Measurements from ENCODE around the gene UBTF.
A peak's percentile ranks its signal among the peaks of the same experiment; 100 is the strongest.

UBTF gene

GRCh38 chr17:44219616-44220212, at the start of gene UBTF:
TSS of gene UBTF (minus strand) at chr17:44219675. CDS start at chr17:44218229, 1,446 bp downstream.
- DNase-seq: peak; percentile 55

- no peak for DNase-seq
These were observed 49.4 kb upstream of the UBTF start for GRCh38 chr17:44268709-44269534.

- DNase-seq: no peak
These were observed 48.5 kb upstream of the UBTF start, which contains the start of gene SLC4A1 for GRCh38 chr17:44267818-44268490. TSS of gene SLC4A1 (minus strand) at chr17:44268135. CDS start at chr17:44262866, 5,269 bp downstream.

GRCh38 chr17:44267165-44267455, 47.6 kb upstream of the UBTF start:
- DNase-seq: no peak

- no peak for DNase-seq
These were observed 47.1 kb upstream of the UBTF start for GRCh38 chr17:44266402-44267164.

- no peak for DNase-seq
These were observed 43.9 kb upstream of the UBTF start for GRCh38 chr17:44263345-44263902.

- DNase-seq: no peak
These were observed 43.3 kb upstream of the UBTF start for GRCh38 chr17:44262654-44263225.

GRCh38 chr17:44260296-44260695, 40.8 kb upstream of the UBTF start:
- no peak for DNase-seq

GRCh38 chr17:44258811-44259351, 39.4 kb upstream of the UBTF start:
- no peak for DNase-seq

GRCh38 chr17:44257815-44258760, 38.6 kb upstream of the UBTF start:
- DNase-seq: no peak

GRCh38 chr17:44256671-44257070, 37.2 kb upstream of the UBTF start:
- DNase-seq: no peak

- DNase-seq: no peak
These were observed 36.4 kb upstream of the UBTF start for GRCh38 chr17:44255915-44256314.

GRCh38 chr17:44254361-44255095, 35.1 kb upstream of the UBTF start:
- DNase-seq: no peak

- DNase-seq: no peak
These were observed 33.5 kb upstream of the UBTF start for GRCh38 chr17:44253006-44253405.

- DNase-seq: no peak
These were observed 31.6 kb upstream of the UBTF start for GRCh38 chr17:44251062-44251461.

- DNase-seq: no peak
These were observed 30.2 kb upstream of the UBTF start for GRCh38 chr17:44249501-44250246.

- no peak for DNase-seq
These were observed 28.6 kb upstream of the UBTF start for GRCh38 chr17:44247876-44248736.

- DNase-seq: no peak
These were observed 28.0 kb upstream of the UBTF start for GRCh38 chr17:44247440-44247841.
